Stimulated activated CD4-positive, alpha-beta T cell treated with anti-CD3 and anti-CD28 coated beads, Interleukin-1b, Interleukin-23, amount 100 ng/mL, for 1 hour (primary cell): ENCODE measurements around the gene HTR3C.
"Not testable (repeated sequence)": the region's sequence is repeated elsewhere in the genome, so short reads cannot be mapped to it uniquely, and the experiment has no call there.

Experiments used
- DNase-seq, 2 donors: peaks; one replicate each; pipeline ENCODE4 v3.0.0-alpha.2; 2020; ENCODE audit warnings: low read depth in 2 of 2

Gene HTR3C

DNA sequence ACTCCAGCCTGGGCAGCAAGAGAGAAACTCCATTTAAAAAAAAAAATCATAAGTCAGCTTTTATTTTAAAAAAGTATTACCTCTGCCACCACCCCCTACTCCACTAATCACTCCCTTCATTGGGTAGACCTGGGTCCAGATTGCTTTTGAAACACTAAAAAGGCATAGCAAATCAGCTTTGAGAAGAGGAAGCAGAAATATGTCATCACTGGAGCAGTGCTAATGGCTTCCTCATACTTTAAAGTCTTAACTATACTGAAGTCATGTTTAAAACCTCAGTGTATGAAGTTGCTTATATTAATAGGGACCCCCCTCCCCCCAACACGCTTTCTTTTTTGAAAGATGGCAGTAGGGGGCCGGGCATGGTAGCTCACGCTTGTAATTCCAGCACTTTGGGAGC lies 22.3 kb upstream of the HTR3C start:
- DNase-seq: no peak

- DNase-seq: no peak
These were observed 21.6 kb upstream of the HTR3C start, which contains the start of gene HTR3D for GRCh38 chr3:184031187-184031792. Gene HTR3D (plus strand): TSS chr3:184031742. CDS start chr3:184031742, 0 bp downstream.

DNA sequence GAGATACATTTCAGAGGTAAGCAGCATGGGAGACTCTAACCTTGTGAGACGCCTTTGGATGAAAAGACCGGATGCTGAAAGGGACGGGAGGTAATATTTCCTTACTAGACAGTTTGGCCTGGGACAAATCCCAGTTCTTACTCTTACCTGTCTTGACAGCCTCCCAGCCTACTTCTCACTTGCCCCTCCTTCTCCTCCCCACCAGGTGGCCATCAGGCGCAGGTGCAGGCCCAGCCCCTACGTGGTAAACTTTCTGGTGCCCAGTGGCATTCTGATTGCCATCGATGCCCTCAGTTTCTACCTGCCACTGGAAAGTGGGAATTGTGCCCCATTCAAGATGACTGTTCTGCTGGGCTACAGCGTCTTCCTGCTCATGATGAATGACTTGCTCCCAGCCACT lies 15.0 kb upstream of the HTR3C start:
- DNase-seq: no peak

DNA sequence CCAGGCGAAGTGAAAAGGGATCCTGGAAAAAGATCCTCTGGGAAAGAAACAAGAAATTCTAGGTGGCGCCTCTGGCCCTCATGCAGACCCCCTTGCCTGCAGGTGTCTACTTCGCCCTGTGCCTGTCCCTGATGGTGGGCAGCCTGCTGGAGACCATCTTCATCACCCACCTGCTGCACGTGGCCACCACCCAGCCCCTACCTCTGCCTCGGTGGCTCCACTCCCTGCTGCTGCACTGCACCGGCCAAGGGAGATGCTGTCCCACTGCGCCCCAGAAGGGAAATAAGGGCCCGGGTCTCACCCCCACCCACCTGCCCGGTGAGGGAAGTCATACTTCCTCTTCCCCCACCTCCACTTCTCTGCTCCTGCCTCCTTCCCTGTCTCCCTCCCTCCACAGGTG lies 14.5 kb upstream of the HTR3C start:
- not testable (repeated sequence) for DNase-seq

- DNase-seq: no peak
These were observed 13.4 kb upstream of the HTR3C start for GRCh38 chr3:184039414-184039813.

GRCh38 chr3:184040010-184040409 lies 12.8 kb upstream of the HTR3C start:
- no peak for DNase-seq

DNA sequence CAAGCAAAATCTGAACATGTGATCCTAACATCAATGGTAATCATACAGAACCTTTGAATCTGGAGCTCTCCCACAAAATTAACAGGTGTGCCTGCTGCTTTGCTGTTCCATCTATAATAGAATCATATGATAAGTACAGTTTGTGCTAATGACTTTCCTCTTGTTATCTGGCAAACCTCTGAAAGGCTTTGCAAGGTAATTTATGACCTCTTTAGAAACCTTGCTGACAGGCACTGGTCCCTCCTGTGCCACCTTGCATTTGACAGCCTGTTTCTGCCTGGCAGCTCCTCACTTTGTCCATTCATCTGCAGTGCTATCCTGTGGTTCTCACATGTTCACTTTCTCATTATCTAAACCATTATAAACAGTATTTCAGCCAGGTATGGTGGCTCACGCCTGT lies 10.2 kb upstream of the HTR3C start:
- DNase-seq: no peak

DNA sequence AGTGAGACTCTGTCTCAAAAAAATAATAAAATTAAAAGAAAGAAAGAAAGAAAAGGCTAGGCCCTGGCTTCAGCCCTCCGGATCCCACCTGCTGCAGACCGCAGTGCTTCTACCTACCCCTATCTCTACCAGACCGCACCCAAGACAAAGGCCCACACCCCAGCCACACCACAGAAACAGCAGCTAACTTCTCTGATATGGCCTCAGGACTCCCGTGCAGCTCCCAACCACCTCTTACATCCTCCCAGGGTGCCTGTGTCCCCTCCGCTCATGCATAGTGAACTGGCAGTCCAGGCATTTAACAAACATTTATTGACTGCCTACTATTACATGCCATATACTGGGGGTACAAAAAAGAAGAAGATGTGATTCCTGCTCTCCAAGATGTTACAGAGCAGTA lies 6.9 kb upstream of the HTR3C start:
- DNase-seq: no peak

DNA sequence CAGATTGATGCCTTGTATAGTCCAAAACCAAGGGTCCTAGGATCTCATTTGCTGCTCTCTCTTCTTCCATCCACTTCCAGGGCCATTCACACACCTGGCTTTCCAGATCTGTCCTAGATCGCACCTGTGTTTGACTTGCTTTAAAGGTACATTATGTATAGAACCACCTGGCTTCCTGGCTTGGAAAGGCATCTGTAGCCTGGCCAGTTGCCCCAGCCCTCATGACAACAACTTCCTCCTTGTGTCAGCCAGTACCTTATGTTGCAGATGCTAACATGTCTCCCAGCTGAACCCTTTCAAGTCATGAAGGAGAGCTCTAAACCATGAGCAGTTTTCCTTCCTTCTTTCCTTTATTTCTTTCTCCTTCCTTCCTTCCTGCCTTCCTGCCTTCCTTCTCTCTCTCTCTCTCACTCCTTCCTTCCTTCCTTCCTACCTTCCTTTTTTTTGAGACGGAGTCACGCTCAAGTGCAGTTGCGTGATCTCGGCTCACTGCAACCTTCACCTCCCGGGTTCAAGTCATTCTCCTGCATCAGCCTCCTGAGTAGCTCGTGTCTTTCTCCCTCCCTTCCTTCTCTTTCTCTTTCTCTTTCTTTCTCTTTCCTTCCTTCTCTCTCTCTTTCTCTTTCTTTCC lies 2.5 kb upstream of the HTR3C start:
- DNase-seq: no peak

DNA sequence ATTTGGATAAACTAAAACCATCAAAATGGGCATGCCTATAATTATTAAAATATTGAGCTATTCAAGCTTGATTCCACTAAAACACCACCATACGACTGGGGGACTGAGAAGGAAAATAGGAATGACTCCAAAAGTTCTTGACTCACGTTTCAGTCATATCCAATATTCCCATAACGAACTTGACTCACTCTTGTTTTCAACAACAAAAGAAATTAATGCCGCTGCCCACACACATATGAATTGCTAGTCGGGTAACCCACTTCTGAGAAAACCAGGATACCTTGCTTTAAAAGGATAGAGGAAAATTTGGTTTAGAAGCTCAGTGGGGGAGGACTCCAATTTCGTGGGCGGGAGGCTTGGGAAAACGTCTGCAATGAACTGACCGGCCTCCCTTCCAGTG lies 5.2 kb downstream of the HTR3C start:
- no peak for DNase-seq

- no peak for DNase-seq
These were observed 6.6 kb downstream of the HTR3C start for GRCh38 chr3:184059424-184059823.

GRCh38 chr3:184062637-184063036 lies 9.8 kb downstream of the HTR3C start:
- DNase-seq: no peak

DNA sequence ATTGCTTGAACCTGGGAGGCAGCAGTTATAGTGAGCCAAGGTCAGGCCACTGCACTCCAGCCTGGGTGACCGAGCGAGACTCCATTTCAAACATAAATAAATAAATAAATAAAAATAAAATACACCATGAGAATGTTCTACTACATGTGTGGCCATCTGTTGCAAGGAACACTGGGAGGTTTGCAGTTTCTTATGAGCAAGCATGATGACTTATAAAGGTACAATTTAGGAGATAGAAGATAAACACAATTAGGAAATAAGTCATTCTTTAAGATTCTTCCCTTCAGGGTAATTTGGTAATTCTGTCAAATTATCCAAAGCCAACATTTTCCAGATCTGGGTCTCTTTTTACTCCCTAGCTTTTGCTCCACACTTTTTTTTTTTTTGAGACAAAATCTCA lies 13.4 kb downstream of the HTR3C start:
- no peak for DNase-seq

- no peak for DNase-seq
These were observed 14.8 kb downstream of the HTR3C start for GRCh38 chr3:184067573-184068055.

- DNase-seq: no peak
These were observed 15.5 kb downstream of the HTR3C start for GRCh38 chr3:184068344-184068743.

- not testable (repeated sequence) for DNase-seq
These were observed 18.3 kb downstream of the HTR3C start for GRCh38 chr3:184071142-184071541.

DNA sequence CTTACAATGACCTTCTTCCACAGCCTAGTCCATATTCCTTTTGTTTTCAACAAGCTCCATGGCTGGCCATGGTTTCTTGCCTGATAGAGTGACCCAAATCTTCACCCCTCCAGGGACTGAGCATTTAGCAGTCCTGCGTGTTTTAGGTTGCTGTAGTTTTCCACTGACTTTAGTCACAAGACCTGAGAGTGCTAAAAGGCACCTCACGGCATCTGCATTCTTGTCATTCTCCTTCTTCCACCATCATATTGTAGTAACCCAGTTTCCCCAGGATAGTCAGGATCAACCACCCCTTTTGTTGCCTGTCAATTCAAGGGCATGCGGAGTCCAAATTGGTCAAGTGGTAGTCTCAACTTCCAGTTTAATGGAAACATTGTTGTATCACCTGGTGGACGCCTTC lies 20.8 kb downstream of the HTR3C start:
- no peak for DNase-seq

DNA sequence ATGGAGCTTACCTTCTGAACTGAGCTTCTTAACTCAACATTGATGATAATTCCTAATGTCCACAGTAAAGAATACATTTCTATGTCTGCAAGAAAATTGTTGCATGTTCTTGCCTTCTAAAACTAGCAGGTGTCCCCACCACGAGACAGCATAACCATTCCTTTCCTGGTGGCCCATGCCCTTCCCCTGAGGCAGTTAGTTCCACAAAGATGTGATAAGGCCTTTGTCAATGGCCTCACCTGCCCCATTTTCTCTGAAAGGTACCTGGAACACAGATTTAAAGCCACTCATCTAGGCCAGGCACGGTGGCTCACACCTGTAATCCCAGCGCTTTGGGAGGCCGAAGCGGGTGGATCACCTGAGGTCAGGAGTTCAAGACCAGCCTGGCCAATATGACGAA lies 23.1 kb downstream of the HTR3C start:
- no peak for DNase-seq

DNA sequence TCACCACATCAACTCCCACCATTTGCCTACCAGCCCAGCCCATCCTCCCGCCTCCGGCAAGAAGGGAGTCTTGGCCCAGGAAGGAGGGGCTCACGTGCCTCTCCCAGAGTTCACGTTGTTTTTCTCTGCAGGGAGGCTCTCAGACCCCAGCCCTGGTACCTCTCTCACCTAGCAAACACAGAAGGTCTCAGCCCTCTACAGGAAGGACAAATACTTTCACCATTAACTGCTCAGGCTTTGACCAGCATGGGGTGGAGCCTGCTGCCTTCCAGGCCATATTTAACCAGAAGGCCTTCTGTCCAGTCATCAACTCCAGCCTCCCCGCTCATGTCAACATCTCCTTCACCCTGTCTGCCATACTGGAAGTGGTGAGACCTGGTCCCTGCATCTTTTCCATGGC lies 25.0 kb downstream of the HTR3C start:
- no peak for DNase-seq

DNA sequence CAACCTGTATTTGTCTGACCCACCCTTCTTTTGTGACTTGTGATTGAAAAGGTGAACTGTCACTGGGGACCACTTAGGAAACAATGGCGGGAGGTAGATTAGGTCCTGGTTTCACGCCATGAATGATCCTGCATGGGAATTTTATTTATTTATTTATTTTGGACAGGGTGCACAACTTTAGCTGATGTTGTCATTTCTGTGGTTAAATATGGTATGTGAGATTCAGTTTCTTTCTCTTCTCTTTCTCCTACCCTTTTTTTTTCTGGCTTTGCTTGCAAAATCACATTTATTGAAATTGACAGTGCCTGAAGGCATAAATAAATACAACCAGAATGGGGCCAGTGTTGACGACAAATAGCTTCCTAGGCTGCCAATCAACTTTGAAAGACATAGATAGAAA lies 26.0 kb downstream of the HTR3C start:
- DNase-seq: no peak

- DNase-seq: no peak
These were observed 28.4 kb downstream of the HTR3C start for GRCh38 chr3:184081116-184081830.

DNA sequence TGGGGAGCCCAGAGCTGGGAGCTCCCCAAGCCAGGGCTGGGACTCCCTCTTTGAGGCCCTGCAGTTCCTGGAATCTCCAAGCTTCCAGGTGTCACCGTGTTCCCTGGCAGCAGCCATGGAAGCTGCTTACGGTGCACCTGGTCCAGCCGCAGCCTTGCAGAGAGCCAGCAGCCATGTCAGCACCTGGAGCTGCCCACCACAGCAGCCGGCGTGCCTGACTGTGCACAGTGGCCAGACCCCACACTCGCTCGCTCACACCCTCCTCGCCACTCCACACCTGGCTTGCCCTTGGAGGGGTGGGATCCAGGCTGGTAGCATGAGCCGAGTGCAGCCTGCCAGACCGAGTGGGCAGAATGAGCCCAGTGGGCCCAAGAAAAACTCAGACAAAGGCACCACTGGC lies 29.2 kb downstream of the HTR3C start:
- DNase-seq: no peak

DNA sequence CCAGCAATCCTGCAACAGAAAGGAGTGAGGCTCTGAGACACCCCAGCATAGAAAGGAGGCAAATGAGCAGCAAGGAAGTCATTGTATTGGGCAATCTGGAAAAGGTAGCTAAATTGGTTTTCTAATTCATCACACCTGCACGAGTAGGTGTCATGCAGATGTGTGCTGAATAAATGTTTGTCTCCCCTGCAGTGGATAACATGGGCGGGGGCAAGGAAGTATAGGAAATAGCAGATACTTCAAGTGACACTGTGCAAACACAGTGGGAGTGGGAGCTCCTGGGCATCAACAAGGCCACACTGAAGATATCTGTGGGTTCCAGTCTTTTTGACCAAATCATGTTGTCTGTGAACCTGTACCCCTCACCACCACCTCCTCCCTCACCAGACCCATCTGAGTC lies 29.6 kb downstream of the HTR3C start:
- DNase-seq: no peak
